IMR-90 (cell line): Measurements from ENCODE around the gene CEMIP2. TPM values are rescaled to one million over a fixed set of nuclear protein-coding genes. Genes with fewer than 3 reads are reported as not detected.

ENCODE experiments used
- ATAC-seq: fragments of 200-7000 bp; cut with Tn5 transposase; 2 replicates; pipeline ENCODE4 v1.9.1; 2020; ENCODE audit warnings: low read depth, mild to moderate bottlenecking, moderate library complexity
- BruUV-seq: library from RNA; stranded (reverse); fragments of 400-500 nt; replicated peaks from 2 replicates; lab custom pipeline; 2021; lab: Mats Ljungman, UMichigan
- CTCF ChIA-PET: fragments of 300-600 bp; formaldehyde crosslinking; extraction: SDS; loops from one replicate; lab custom pipeline; 2021; ENCODE audit warnings: antibody characterized with exemption; lab: Yijun Ruan, JAX
- POLR2A ChIA-PET: fragments of 300-600 bp; sonication (Branson Sonifier 250); formaldehyde crosslinking; loops from one replicate; lab custom pipeline; 2022; ENCODE audit warnings: antibody characterized with exemption; ENCODE audit not compliant: unreplicated experiment; lab: Charles Lee
- DNase-seq: peaks from one replicate; pipeline ENCODE4 v3.0.0; 2013
- H2AFZ ChIP-seq: replicated peaks from 2 replicates; pipeline ENCODE3; 2013; ENCODE audit warnings: low read length, mild to moderate bottlenecking; ENCODE audit not compliant: poor library complexity
- H2AK5ac ChIP-seq: 2 replicates; pipeline ENCODE4 v1.6.1; 2013; ENCODE audit warnings: low read depth, low read length, inconsistent platforms
- H2AK9ac ChIP-seq: replicated peaks from 2 replicates; pipeline ENCODE3; 2013; ENCODE audit warnings: mild to moderate bottlenecking, low read depth, low read length, moderate library complexity; ENCODE audit not compliant: poor library complexity
- H2BK120ac ChIP-seq: 2 replicates; pipeline ENCODE4 v1.6.1; 2013; ENCODE audit warnings: low read depth, low read length, inconsistent platforms
- H2BK15ac ChIP-seq: 3 replicates; pipeline ENCODE4 v1.6.1; 2013; ENCODE audit warnings: low read depth, low read length, inconsistent platforms
- H2BK20ac ChIP-seq: 2 replicates; pipeline ENCODE4 v1.6.1; 2013; ENCODE audit warnings: low read depth, mild to moderate bottlenecking, inconsistent platforms, low read length, moderate library complexity
- H2BK5ac ChIP-seq: 2 replicates; pipeline ENCODE4 v1.6.1; 2013; ENCODE audit warnings: mild to moderate bottlenecking, low read depth, low read length, inconsistent platforms; ENCODE audit not compliant: poor library complexity, severe bottlenecking
- H3K14ac ChIP-seq: replicated peaks from 2 replicates; pipeline ENCODE4 v1.6.1; 2013; ENCODE audit warnings: low read depth, low read length, inconsistent platforms
- H3K18ac ChIP-seq: 2 replicates; pipeline ENCODE4 v1.6.1; 2013; ENCODE audit warnings: low read depth, low read length, control low read depth
- H3K23ac ChIP-seq: 2 replicates; pipeline ENCODE4 v1.6.1; 2013; ENCODE audit warnings: low read depth, low read length, inconsistent platforms
- H3K27ac ChIP-seq: 2 replicates; pipeline ENCODE4 v1.5.1; 2013; ENCODE audit warnings: mild to moderate bottlenecking, control low read depth, low read length; ENCODE audit not compliant: insufficient read depth
- H3K27me3 ChIP-seq: 2 replicates; pipeline ENCODE4 v1.6.1; 2013; ENCODE audit warnings: low read length; ENCODE audit not compliant: control insufficient read depth, insufficient read depth
- H3K36me3 ChIP-seq: 2 replicates; pipeline ENCODE4 v1.6.1; 2013; ENCODE audit warnings: low read length, mixed read lengths; ENCODE audit not compliant: control insufficient read depth, insufficient read depth
- H3K4ac ChIP-seq: 2 replicates; pipeline ENCODE4 v1.6.1; 2013; ENCODE audit warnings: low read depth, low read length, inconsistent platforms
- H3K4me1 ChIP-seq: 2 replicates; pipeline ENCODE4 v1.6.1; 2013; ENCODE audit warnings: low read length, mixed read lengths; ENCODE audit not compliant: control insufficient read depth, insufficient read depth
- H3K4me2 ChIP-seq: 2 replicates; pipeline ENCODE4 v1.6.1; 2013; ENCODE audit warnings: low read depth, mild to moderate bottlenecking, control low read depth, low read length, moderate library complexity
- H3K4me3 ChIP-seq: 2 replicates; pipeline ENCODE4 v1.5.1; 2013; ENCODE audit warnings: low read depth, mild to moderate bottlenecking, control low read depth, low read length, moderate library complexity; ENCODE audit not compliant: insufficient read depth
- H3K56ac ChIP-seq: 2 replicates; pipeline ENCODE4 v1.6.1; 2013; ENCODE audit warnings: low read length, inconsistent platforms; ENCODE audit not compliant: insufficient read depth; ENCODE audit errors: extremely low read depth
- H3K79me1 ChIP-seq, 2 experiments: 2 replicates each; pipeline ENCODE4 v1.6.1; 2013; ENCODE audit warnings: low read length in 2 of 2, inconsistent platforms in 1 of 2, low read depth in 1 of 2
- H3K9ac ChIP-seq: 2 replicates; pipeline ENCODE4 v1.6.1; 2013; ENCODE audit warnings: low read depth, low read length, control low read depth
- H3K9me1 ChIP-seq: 2 replicates; pipeline ENCODE4 v1.6.1; 2013; ENCODE audit warnings: low read length, inconsistent platforms; ENCODE audit not compliant: insufficient read depth
- H3K9me3 ChIP-seq: 2 replicates; pipeline ENCODE4 v1.6.1; 2013; ENCODE audit warnings: low read length; ENCODE audit not compliant: control insufficient read depth, insufficient read depth
- H4K20me1 ChIP-seq: 2 replicates; pipeline ENCODE4 v1.6.1; 2013; ENCODE audit warnings: low read length, inconsistent platforms; ENCODE audit not compliant: insufficient read depth
- H4K5ac ChIP-seq: 2 replicates; pipeline ENCODE4 v1.6.1; 2013; ENCODE audit warnings: mild to moderate bottlenecking, low read depth, low read length, control low read depth
- H4K8ac ChIP-seq, 2 experiments: 2 replicates each; pipeline ENCODE4 v1.6.1; 2013; ENCODE audit warnings: low read depth in 2 of 2, low read length in 2 of 2, control low read depth in 1 of 2, inconsistent platforms in 1 of 2
- H4K91ac ChIP-seq: 2 replicates; pipeline ENCODE4 v1.6.1; 2013; ENCODE audit warnings: low read depth, low read length, inconsistent platforms; ENCODE audit not compliant: insufficient read depth
- BHLHE40 ChIP-seq: fragments of 150-350 bp; IDR thresholded peaks from 2 replicates; pipeline ENCODE4 v1.6.1; 2016; ENCODE audit warnings: mild to moderate bottlenecking, low read depth, low read length
- CEBPB ChIP-seq: IDR thresholded peaks from 2 replicates; pipeline ENCODE4 v1.6.1; 2012; ENCODE audit warnings: low read depth, low read length, improper control_type of control experiment
- ELK1 ChIP-seq: fragments of 150-350 bp; IDR thresholded peaks from 2 replicates; pipeline ENCODE4 v1.6.1; 2016; ENCODE audit warnings: low read depth, mild to moderate bottlenecking, low read length, moderate library complexity, borderline replicate concordance
- FOS ChIP-seq: fragments of 150-350 bp; IDR thresholded peaks from 2 replicates; pipeline ENCODE4 v1.6.1; 2016; ENCODE audit warnings: low read depth, low read length
- MAFK ChIP-seq: IDR thresholded peaks from 2 replicates; pipeline ENCODE4 v1.6.1; 2012; ENCODE audit warnings: low read depth, low read length, improper control_type of control experiment
- MAZ ChIP-seq: IDR thresholded peaks from 2 replicates; pipeline ENCODE4 v1.6.1; 2012; ENCODE audit warnings: low read depth, mild to moderate bottlenecking, low read length, improper control_type of control experiment, moderate library complexity, borderline replicate concordance
- NFE2L2 ChIP-seq: fragments of 150-350 bp; IDR thresholded peaks from 2 replicates; pipeline ENCODE4 v1.6.1; 2016; ENCODE audit warnings: low read depth, mild to moderate bottlenecking, low read length
- POLR2A ChIP-seq: IDR thresholded peaks from 2 replicates; pipeline ENCODE4 v1.6.1; 2012; ENCODE audit warnings: mild to moderate bottlenecking, low read depth, low read length
- RAD21 ChIP-seq: IDR thresholded peaks from 2 replicates; pipeline ENCODE4 v1.6.1; 2012; ENCODE audit warnings: low read length, improper control_type of control experiment
- RCOR1 ChIP-seq: IDR thresholded peaks from 2 replicates; pipeline ENCODE4 v1.6.1; 2012; ENCODE audit warnings: mild to moderate bottlenecking, low read length, improper control_type of control experiment; ENCODE audit not compliant: insufficient replicate concordance
- WGBS, 2 experiments: methylation state at CpG; one replicate each; pipeline versions ENCODE4 v1.1.5 to v1.1.7; 2013; ENCODE audit warnings: missing lambda C conversion rate in 2 of 2; ENCODE audit not compliant: insufficient read length in 1 of 2; ENCODE audit errors: extremely low coverage in 2 of 2; 5-methylcytosine and 5-hydroxymethylcytosine counted together
- dilution Hi-C: fragments of 300-500 bp; cut with HindIII; formaldehyde crosslinking; loops from one replicate; pipeline ENCODE4 v1.14.3; 2018; ENCODE audit warnings: low sequenced_read_pairs; ENCODE audit not compliant: unreplicated experiment
- in situ Hi-C: fragments of 300-500 bp; cut with MboI; formaldehyde crosslinking; loops from 3 replicates; pipeline ENCODE4 v1.14.3; 2019; ENCODE audit warnings: low sequenced_read_pairs, inconsistent platforms, mixed read lengths
- intact Hi-C: fragments of 100-400 bp; cut with micrococcal nuclease; formaldehyde crosslinking; loops from 2 replicates; pipeline ENCODE4 v1.10.0; 2022
- polyA plus RNA-seq, 3 experiments: library from polyadenylated mRNA; depleted of rRNA; stranded (reverse); fragments of >200 nt; gene quantifications; 2 replicates each; pipeline ENCODE4 v1.2.3, GENCODE V29; 2012; ENCODE audit warnings: low replicate concordance in 1 of 3
- total RNA-seq: library from RNA; depleted of rRNA; stranded (reverse); fragments of >200 nt; gene quantifications from 2 replicates; pipeline ENCODE4 v1.2.3, GENCODE V29; 2012
- TF ChIP-seq, protein P1 (sequence below): fragments of 150-350 bp; IDR thresholded peaks from 2 replicates; pipeline ENCODE4 v1.6.1; 2017; ENCODE audit warnings: mild to moderate bottlenecking, antibody characterized with exemption, low read length, low read depth

Gene CEMIP2
- total and polyA plus RNA-seq, 2 of the 4 experiments (the other 2 are of a cell fraction) = 65.2 to 67.4 TPM

DNA sequence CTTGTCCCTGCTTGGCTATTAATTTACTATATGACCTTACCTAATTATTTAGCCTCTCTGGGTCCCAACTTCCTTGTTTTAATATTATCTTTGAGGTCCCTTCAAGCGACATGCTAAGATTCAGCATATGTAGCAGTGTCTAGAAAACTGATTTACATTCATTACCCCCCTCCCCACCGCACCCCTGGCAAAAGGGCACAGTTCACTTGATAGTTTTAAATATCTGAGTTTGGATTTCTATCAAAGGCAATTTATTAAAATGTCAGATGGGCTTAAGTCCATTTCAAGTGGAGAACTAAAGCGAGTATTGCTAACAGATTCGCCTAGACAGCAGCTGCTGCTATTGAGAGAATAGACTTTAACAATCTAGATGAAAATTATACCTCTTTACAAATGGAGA lies 3.9 kb downstream of the CEMIP2 start:
- in situ Hi-C loops = no loop called here

More for the DNA sequence above, 3.9 kb downstream of the CEMIP2 start:
- dilution Hi-C loops = no loop called here
- no peak overlapping the region for H3K27ac ChIP-seq
- CTCF ChIA-PET = interaction anchor here (0.6 to 0.9 kb wide), 3 partner anchors 11 to 87 kb away, joined by 3 read pairs; no protein-coding TSS in a partner anchor
- no peak overlapping the region for H4K5ac ChIP-seq
- H4K91ac ChIP-seq = no peak overlapping the region
- H3K23ac ChIP-seq = no peak overlapping the region
- peak overlapping the region; percentile 44; the same call in 1 of the 2 replicates for H3K4me2 ChIP-seq
- no peak overlapping the region for H4K8ac ChIP-seq
- no peak overlapping the region for H3K4me3 ChIP-seq
- H3K4ac ChIP-seq = peak overlapping the region; percentile 60; the same call in 1 of the 2 replicates
- WGBS, 2 experiments = no CpG with 5 or more reads among the region's 4 CpGs
- POLR2A ChIA-PET = no interaction called here
- peaks cover 17% of the 10 kb centered on the region for H3K4me1 ChIP-seq
- no peaks in the 10 kb centered on the region for H3K27me3 ChIP-seq
- H2BK15ac ChIP-seq = no peak overlapping the region
- peak overlapping the region; percentile 20; the same call in 1 of the 2 replicates for H2AK5ac ChIP-seq
- H3K9me1 ChIP-seq = peaks cover 17% of the 10 kb centered on the region
- intact Hi-C loops = loop anchor here (10.0 kb wide), 1 partner anchor 810 kb away; no protein-coding TSS in a partner anchor
- no peak overlapping the region for H2AK9ac ChIP-seq
- peak overlapping the region; percentile 82 for H3K14ac ChIP-seq
- TF ChIP-seq FOS = no peak
- TF ChIP-seq, protein P1, sequence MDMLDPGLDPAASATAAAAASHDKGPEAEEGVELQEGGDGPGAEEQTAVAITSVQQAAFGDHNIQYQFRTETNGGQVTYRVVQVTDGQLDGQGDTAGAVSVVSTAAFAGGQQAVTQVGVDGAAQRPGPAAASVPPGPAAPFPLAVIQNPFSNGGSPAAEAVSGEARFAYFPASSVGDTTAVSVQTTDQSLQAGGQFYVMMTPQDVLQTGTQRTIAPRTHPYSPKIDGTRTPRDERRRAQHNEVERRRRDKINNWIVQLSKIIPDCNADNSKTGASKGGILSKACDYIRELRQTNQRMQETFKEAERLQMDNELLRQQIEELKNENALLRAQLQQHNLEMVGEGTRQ = no peak
- no peak for TF ChIP-seq ELK1
- no peak for TF ChIP-seq NFE2L2
- TF ChIP-seq RAD21 = no peak
- no peak for TF ChIP-seq RCOR1
- TF ChIP-seq BHLHE40 = no peak
- no peak for TF ChIP-seq MAFK
- TF ChIP-seq POLR2A = no peak
- no peak for TF ChIP-seq MAZ
- TF ChIP-seq CEBPB = no peak
- DNase-seq (no peak), ATAC-seq (no peak)
- peak overlapping the region; percentile 81 for H2BK5ac ChIP-seq
- peak overlapping the region; percentile 4; the same call in 1 of the 2 replicates for H3K18ac ChIP-seq
- H3K9me3 ChIP-seq = no peaks in the 10 kb centered on the region
- H3K9ac ChIP-seq = no peak overlapping the region
- no peak overlapping the region for H3K56ac ChIP-seq
- no peak overlapping the region for H2AFZ ChIP-seq
- H4K20me1 ChIP-seq = peaks cover 37% of the 10 kb centered on the region
- no peak overlapping the region for H2BK20ac ChIP-seq
- BruUV-seq = no TSS peak
- no peaks in the 10 kb centered on the region for H3K36me3 ChIP-seq
- peaks cover 8 to 49% of the 10 kb centered on the region in 2 experiments; a peak in 3 of 4 replicates for H3K79me1 ChIP-seq
- H2BK120ac ChIP-seq = 0 out of 2 replicates have a peak overlapping the region, but pooled peaks have one; percentile 37
